PC-9 (cell line): ENCODE data around the gene FMO2.

Experiments
- CTCF ChIP-seq: fragments of 200-600 bp; sonication (generic); conservative IDR thresholded peaks from 2 replicates; pipeline ENCODE4 v1.6.1; 2017; ENCODE audit warnings: mixed run types, antibody characterized with exemption, mild to moderate bottlenecking, moderate library complexity
- EZH2 ChIP-seq: fragments of 200-600 bp; sonication (generic); IDR thresholded peaks from 2 replicates; pipeline ENCODE4 v1.8.0; 2017; ENCODE audit warnings: antibody characterized with exemption, low read depth

GRCh38 chr1:171218661-171219060 is 33.6 kb downstream of the FMO2 start:
- TF ChIP-seq CTCF (no peak), EZH2 (no peak)
